HG02623 (cell line): ENCODE measurements around the gene KCNK13.
"Not testable (repeated sequence)": the region's sequence is repeated elsewhere in the genome, so short reads cannot be mapped to it uniquely, and the experiment has no call there.

Source experiments
- ATAC-seq: cut with Tn5 transposase; IDR thresholded peaks from one replicate; pipeline ENCODE4 v1.9.1; 2021; ENCODE audit warnings: moderate library complexity; ENCODE audit not compliant: unreplicated experiment

The KCNK13 gene

GRCh38 chr14:90060965-90061684 lies 669 bp upstream of the KCNK13 start:
- ATAC-seq = peak; percentile 16

- ATAC-seq = no peak
Measured at GRCh38 chr14:90062127-90062794, 467 bp downstream of the KCNK13 start.

GRCh38 chr14:90062822-90063539 lies 1.2 kb downstream of the KCNK13 start:
- no peak for ATAC-seq

GRCh38 chr14:90072350-90072749 lies 10.6 kb downstream of the KCNK13 start:
- ATAC-seq = no peak

DNA sequence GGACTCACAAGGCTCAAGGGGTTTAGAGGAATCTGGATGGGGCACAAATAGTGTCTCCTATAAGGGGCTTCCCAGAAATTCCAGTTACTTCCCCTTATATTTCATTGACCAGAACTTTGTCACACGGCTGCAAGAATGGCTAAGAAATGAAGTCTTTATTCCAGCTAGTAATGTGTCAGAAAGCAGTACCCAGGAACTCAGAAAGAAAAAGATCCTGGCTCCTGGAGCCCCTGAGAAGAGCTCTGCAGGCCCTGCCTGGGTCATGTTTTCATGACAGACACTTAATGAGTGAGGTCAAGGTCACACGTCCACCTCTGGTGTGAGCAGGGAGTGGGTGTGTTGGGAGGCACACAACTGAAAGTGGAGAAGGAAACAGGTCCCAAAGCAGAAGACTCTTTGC lies 17.8 kb downstream of the KCNK13 start:
- ATAC-seq = no peak

GRCh38 chr14:90087433-90087832 lies 25.6 kb downstream of the KCNK13 start:
- no peak for ATAC-seq

- ATAC-seq = no peak
Measured at GRCh38 chr14:90088176-90088575, 26.4 kb downstream of the KCNK13 start.

DNA sequence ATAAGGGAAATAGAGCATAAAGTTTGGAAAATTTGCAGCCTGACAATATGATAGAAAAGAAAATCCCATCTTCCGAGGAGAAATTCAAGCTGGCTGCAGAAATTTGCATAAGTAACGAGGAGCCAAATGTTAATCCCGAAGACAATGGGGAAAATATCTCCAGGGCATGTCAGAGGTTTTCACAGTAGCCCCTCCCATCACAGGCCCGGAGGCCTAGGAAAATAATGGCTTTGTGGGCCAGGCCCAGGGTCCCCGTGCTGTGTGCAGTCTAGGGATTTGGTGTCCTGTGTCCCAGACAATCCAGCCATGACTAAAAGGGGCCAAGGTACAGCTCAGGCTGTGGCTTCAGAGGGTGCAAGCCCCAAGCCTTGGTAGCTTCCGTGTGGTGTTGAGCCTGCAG lies 27.7 kb downstream of the KCNK13 start:
- not testable (repeated sequence) for ATAC-seq

GRCh38 chr14:90091393-90091792 lies 29.6 kb downstream of the KCNK13 start:
- ATAC-seq = no peak

- no peak for ATAC-seq
Measured at GRCh38 chr14:90093942-90094595, 32.3 kb downstream of the KCNK13 start.

DNA sequence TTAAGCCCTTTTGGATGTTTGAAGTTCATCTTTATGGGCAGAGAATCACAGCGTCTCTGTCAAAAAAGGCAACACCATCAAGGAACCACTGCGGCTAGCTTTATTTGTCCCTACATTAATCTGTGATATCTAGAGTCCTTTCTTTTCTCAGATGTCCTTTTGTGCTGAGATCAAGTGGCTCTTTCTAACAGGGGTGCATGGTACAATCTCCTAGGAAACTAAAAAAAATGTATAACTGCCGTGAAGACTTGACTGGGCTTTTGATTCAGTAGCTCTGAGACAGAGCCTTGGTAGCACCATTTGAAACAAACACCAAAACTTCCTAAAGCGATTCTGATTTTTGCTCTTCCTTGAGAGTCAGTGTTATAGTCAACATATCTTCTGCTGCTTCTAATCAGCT lies 33.3 kb downstream of the KCNK13 start:
- no peak for ATAC-seq

DNA sequence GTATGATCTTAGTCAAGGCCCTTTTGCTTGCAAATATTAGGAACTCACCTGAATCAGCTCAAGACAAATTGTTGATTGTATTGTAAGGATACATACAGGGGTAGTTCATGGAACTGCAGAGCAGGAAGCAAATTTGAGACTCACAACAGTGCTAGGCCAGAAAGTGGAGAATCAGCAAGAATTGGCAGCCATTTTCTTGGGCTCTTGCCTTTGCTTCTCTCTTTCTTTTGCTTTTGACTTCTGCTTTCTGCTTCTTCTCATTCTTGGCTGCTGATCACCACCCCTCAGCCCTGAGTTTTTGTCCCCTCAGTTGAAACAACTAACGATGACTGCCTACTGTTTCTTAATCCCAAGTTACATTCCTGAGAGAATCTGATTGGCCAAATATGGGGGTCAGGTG lies 34.8 kb downstream of the KCNK13 start:
- ATAC-seq = no peak

GRCh38 chr14:90103808-90104207 lies 42.0 kb downstream of the KCNK13 start:
- no peak for ATAC-seq

GRCh38 chr14:90105756-90106155 lies 44.0 kb downstream of the KCNK13 start:
- no peak for ATAC-seq

GRCh38 chr14:90107789-90108188 lies 46.0 kb downstream of the KCNK13 start:
- no peak for ATAC-seq

- no peak for ATAC-seq
Measured at GRCh38 chr14:90109858-90110257, 48.1 kb downstream of the KCNK13 start.

DNA sequence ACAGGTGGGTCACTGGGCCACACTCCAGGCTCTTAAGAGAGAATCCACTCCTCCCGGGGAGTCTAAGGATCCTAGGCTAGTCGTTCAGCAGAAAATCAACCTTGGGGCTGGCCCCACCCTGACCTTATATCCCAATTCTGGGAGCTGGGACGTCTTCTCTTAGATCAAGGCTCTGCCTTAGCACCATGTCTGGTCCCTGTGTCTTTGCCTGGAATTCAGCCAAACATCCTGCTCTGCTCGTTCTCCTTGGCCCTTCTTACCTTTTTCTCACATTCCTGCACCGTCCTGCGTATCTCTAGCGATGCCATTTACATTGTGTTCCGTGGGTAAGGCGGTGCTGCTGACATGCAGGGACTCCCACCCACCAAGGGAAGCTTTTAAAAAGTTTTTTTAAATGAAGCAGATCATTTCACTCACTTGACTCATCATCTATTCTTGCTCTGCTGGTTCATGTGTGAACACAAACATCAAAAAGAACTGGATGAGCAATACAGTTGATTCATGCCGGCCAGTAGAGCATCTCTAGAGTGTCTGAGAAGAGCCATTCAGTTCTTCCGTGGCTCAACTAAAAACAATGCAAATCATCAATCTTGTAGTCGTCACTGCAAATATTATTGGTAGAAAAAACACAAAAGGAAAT lies 50.2 kb downstream of the KCNK13 start:
- no peak for ATAC-seq

GRCh38 chr14:90114554-90114953 lies 52.8 kb downstream of the KCNK13 start:
- no peak for ATAC-seq

GRCh38 chr14:90115780-90116179 lies 54.0 kb downstream of the KCNK13 start:
- ATAC-seq = no peak

- no peak for ATAC-seq
Measured at GRCh38 chr14:90116444-90116843, 54.6 kb downstream of the KCNK13 start.

DNA sequence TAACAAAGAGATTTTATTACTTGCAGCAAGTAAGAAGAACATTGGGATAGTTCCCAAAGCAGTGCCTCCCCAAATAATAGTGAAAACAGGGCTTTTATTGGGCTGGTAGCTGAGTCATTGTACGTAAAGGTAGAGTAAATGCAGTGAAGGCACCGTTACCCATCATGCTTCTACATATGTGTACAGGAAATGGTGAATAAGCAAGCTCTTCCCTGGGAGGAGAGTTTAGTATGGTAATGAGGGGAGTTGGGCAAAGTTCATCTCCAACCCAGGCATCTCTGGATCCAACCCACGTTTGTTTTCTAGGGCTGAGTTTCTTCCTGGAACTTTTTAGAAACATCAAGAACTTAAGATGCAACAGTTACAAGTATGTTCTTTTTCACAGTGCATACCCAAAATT lies 56.2 kb downstream of the KCNK13 start:
- ATAC-seq = no peak
